GM23248 (cell line): ENCODE results near the gene C2CD4A. TPM values are rescaled to one million over a fixed set of nuclear protein-coding genes. Genes with fewer than 3 reads are reported as not detected.

Experiments used
- DNase-seq: peaks from one replicate; pipeline ENCODE4 v3.0.0-alpha.2; 2015
- H2AFZ ChIP-seq: fragments of 200-600 bp; sonication (generic); 2 replicates; pipeline ENCODE4 v1.6.1; 2016; ENCODE audit warnings: antibody characterized with exemption
- H3F3A ChIP-seq: fragments of 200-600 bp; sonication (generic); 2 replicates; pipeline ENCODE4 v1.6.1; 2016; ENCODE audit warnings: mild to moderate bottlenecking, antibody characterized with exemption, mixed run types; ENCODE audit not compliant: insufficient read depth
- H3K27ac ChIP-seq: fragments of 200-600 bp; sonication (generic); 2 replicates; pipeline ENCODE4 v1.5.1; 2016; ENCODE audit warnings: mild to moderate bottlenecking
- H3K27me3 ChIP-seq: fragments of 200-600 bp; sonication (generic); replicated peaks from 2 replicates; pipeline ENCODE4 v1.6.1; 2016; ENCODE audit warnings: mild to moderate bottlenecking; ENCODE audit not compliant: insufficient read depth
- H3K36me3 ChIP-seq: fragments of 200-600 bp; sonication (generic); 2 replicates; pipeline ENCODE4 v1.6.1; 2016; ENCODE audit warnings: low read depth, mild to moderate bottlenecking
- H3K4me1 ChIP-seq: fragments of 200-600 bp; sonication (generic); 2 replicates; pipeline ENCODE4 v1.6.1; 2016; ENCODE audit warnings: mild to moderate bottlenecking; ENCODE audit not compliant: insufficient read depth
- H3K4me2 ChIP-seq: fragments of 200-600 bp; sonication (generic); one replicate; pipeline ENCODE4 v1.6.1; 2016; ENCODE audit warnings: mild to moderate bottlenecking; ENCODE audit not compliant: unreplicated experiment
- H3K4me3 ChIP-seq: fragments of 200-600 bp; sonication (generic); 2 replicates; pipeline ENCODE4 v1.5.1; 2016; ENCODE audit warnings: mild to moderate bottlenecking
- H3K79me2 ChIP-seq: fragments of 200-600 bp; sonication (generic); 2 replicates; pipeline ENCODE4 v1.6.1; 2016; ENCODE audit warnings: mild to moderate bottlenecking; ENCODE audit not compliant: insufficient read depth
- H3K9ac ChIP-seq: fragments of 200-600 bp; sonication (generic); 2 replicates; pipeline ENCODE4 v1.6.1; 2016; ENCODE audit warnings: mild to moderate bottlenecking
- H3K9me2 ChIP-seq: fragments of 200-600 bp; sonication (generic); 2 replicates; pipeline ENCODE4 v1.6.1; 2016; ENCODE audit warnings: mixed run types, mild to moderate bottlenecking, moderate library complexity; ENCODE audit not compliant: insufficient read depth
- H3K9me3 ChIP-seq: fragments of 200-600 bp; sonication (generic); one replicate; pipeline ENCODE4 v1.6.1; 2017; ENCODE audit warnings: low read depth
- H4K20me1 ChIP-seq: fragments of 200-600 bp; sonication (generic); 2 replicates; pipeline ENCODE4 v1.6.0; 2016; ENCODE audit not compliant: insufficient read depth
- EZH2 ChIP-seq: fragments of 200-600 bp; sonication (generic); IDR thresholded peaks from 2 replicates; pipeline ENCODE4 v1.6.1; 2018; ENCODE audit warnings: antibody characterized with exemption, mild to moderate bottlenecking; ENCODE audit not compliant: insufficient read depth, poor library complexity, severe bottlenecking
- EZH2phosphoT487 ChIP-seq: fragments of 200-600 bp; sonication (generic); IDR thresholded peaks from 2 replicates; pipeline ENCODE4 v1.6.1; 2018; ENCODE audit warnings: antibody characterized with exemption, moderate library complexity, mild to moderate bottlenecking, low read depth; ENCODE audit not compliant: insufficient read depth
- WGBS, 2 experiments: methylation state at CpG; one replicate each; pipeline ENCODE4 v1.1.6; 2015 to 2017; ENCODE audit warnings: low lambda C conversion rate in 2 of 2, low coverage in 1 of 2; ENCODE audit errors: missing lambda C conversion rate in 2 of 2; 5-methylcytosine and 5-hydroxymethylcytosine counted together
- in situ Hi-C: fragments of 300-500 bp; cut with MboI; formaldehyde crosslinking; loops from 2 replicates; pipeline ENCODE4 v1.15.0; 2020
- polyA plus RNA-seq: library from polyadenylated mRNA; unstranded; fragments of >200 nt; fragmentation: Nextera tagmentation; extraction: Ambion mirVana; gene quantifications from 2 replicates; pipeline ENCODE4 v1.2.1, GENCODE V29; 2016
- total RNA-seq: library from RNA; depleted of rRNA; stranded (reverse); fragments of >200 nt; shearing (Covaris generic); gene quantifications from 2 replicates; pipeline ENCODE4 v1.2.3, GENCODE V29; 2014

The C2CD4A gene
- total and polyA plus RNA-seq, 2 experiments from 2014 or later, result not detected

GRCh38 chr15:62051166-62051565 lies 15.6 kb upstream of the C2CD4A start:
- Histone ChIP-seq H3K4me3 (no peak overlapping the region), H3K27ac (no peak overlapping the region), H3K79me2 (peaks cover 78% of the 10 kb centered on the region), H3K4me2 (no peak overlapping the region), H4K20me1 (no peaks in the 10 kb centered on the region), H3K4me1 (no peaks in the 10 kb centered on the region), H2AFZ (no peak overlapping the region), H3K36me3 (no peaks in the 10 kb centered on the region), H3K9ac (no peak overlapping the region), H3F3A (no peaks in the 10 kb centered on the region), H3K9me3 (no peaks in the 10 kb centered on the region), H3K27me3 (no peaks in the 10 kb centered on the region), H3K9me2 (no peaks in the 10 kb centered on the region)
- in situ Hi-C loops, result no loop called here
- no peak for TF ChIP-seq EZH2
- TF ChIP-seq EZH2phosphoT487, result no peak
- 98 to 100% methylated on average over 4 of the region's 4 CpGs for WGBS, 2 experiments
- no peak for DNase-seq

- no peak overlapping the region for H3K27ac ChIP-seq
- 96 to 98% methylated on average over 1 of the region's 1 CpG for WGBS, 2 experiments
- no peaks in the 10 kb centered on the region for H3K36me3 ChIP-seq
- no peak overlapping the region for H3K4me3 ChIP-seq
- H3K9ac ChIP-seq, result no peak overlapping the region
- H4K20me1 ChIP-seq, result no peaks in the 10 kb centered on the region
- H3K9me2 ChIP-seq, result no peaks in the 10 kb centered on the region
- H3K9me3 ChIP-seq, result no peaks in the 10 kb centered on the region
- H3K4me1 ChIP-seq, result no peaks in the 10 kb centered on the region
- H3K79me2 ChIP-seq, result peaks cover 77% of the 10 kb centered on the region
- DNase-seq, result no peak
- H3F3A ChIP-seq, result no peaks in the 10 kb centered on the region
- no peaks in the 10 kb centered on the region for H3K27me3 ChIP-seq
- in situ Hi-C loops, result no loop called here
- TF ChIP-seq EZH2phosphoT487 (no peak), EZH2 (no peak)
- H3K4me2 ChIP-seq, result no peak overlapping the region
- H2AFZ ChIP-seq, result no peak overlapping the region
These were observed 14.1 kb upstream of the C2CD4A start for GRCh38 chr15:62052713-62053112.

DNA sequence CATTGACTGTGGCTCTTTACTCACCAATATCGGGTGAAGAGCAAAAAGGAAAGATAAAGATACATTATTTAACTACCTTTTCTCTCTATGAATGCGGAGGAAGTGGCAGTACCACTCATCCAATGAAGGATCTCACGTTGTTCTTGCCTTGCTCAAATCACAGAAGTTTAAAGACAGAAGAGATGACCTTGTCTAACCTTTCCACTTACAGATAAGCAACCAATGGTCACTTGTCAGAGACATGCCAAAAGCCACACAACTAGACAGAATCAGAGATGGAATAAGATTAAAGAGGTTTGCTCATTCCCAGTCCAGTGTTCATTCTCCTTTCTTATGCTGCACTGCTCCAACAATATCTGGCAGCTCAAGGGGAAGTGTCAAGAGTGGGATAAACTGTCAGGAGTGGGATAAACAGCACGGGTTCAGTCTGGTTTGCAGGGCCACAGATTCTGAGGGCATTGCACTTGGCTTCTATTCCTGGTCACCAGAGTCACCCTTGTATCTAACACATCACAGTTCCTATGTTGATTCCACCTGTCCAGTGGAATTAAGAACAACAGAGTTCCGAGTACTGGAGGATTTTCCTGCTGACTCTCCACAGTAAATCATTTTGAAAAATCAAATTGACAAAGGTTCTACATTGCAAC lies 13.2 kb upstream of the C2CD4A start:
- peaks cover 84% of the 10 kb centered on the region for H3K79me2 ChIP-seq
- in situ Hi-C loops, result no loop called here
- no peak overlapping the region for H2AFZ ChIP-seq
- no peaks in the 10 kb centered on the region for H3K27me3 ChIP-seq
- no peak for DNase-seq
- no peaks in the 10 kb centered on the region for H3K9me2 ChIP-seq
- H3K36me3 ChIP-seq, result no peaks in the 10 kb centered on the region
- WGBS, 2 experiments, result 77 to 79% methylated on average over 5 of the region's 5 CpGs
- no peak overlapping the region for H3K4me3 ChIP-seq
- H3K9me3 ChIP-seq, result no peaks in the 10 kb centered on the region
- no peak overlapping the region for H3K4me2 ChIP-seq
- H3K9ac ChIP-seq, result no peak overlapping the region
- H3K27ac ChIP-seq, result no peak overlapping the region
- no peak for TF ChIP-seq EZH2
- TF ChIP-seq EZH2phosphoT487, result no peak
- H3K4me1 ChIP-seq, result no peaks in the 10 kb centered on the region
- no peaks in the 10 kb centered on the region for H4K20me1 ChIP-seq
- H3F3A ChIP-seq, result no peaks in the 10 kb centered on the region

- no peak for TF ChIP-seq EZH2phosphoT487
- no peak for TF ChIP-seq EZH2
- Histone ChIP-seq H3K27me3 (no peaks in the 10 kb centered on the region), H3K9ac (no peak overlapping the region), H2AFZ (no peak overlapping the region), H3K4me3 (no peak overlapping the region), H3K9me2 (no peaks in the 10 kb centered on the region), H3K36me3 (no peaks in the 10 kb centered on the region), H3F3A (peaks cover 7% of the 10 kb centered on the region), H3K4me2 (no peak overlapping the region), H3K9me3 (no peaks in the 10 kb centered on the region), H3K27ac (no peak overlapping the region), H4K20me1 (no peaks in the 10 kb centered on the region), H3K4me1 (peaks cover 4% of the 10 kb centered on the region; the same call in 1 of the 2 replicates), H3K79me2 (peaks cover 92% of the 10 kb centered on the region)
- in situ Hi-C loops, result no loop called here
- no peak for DNase-seq
- 94 to 96% methylated on average over 5 of the region's 5 CpGs for WGBS, 2 experiments
These were observed 11.8 kb upstream of the C2CD4A start for GRCh38 chr15:62054979-62055378.
